ENCODE data around the gene AARS2.
A peak's percentile ranks its signal among the peaks of the same experiment; 100 is the strongest.

Gene AARS2

DNA sequence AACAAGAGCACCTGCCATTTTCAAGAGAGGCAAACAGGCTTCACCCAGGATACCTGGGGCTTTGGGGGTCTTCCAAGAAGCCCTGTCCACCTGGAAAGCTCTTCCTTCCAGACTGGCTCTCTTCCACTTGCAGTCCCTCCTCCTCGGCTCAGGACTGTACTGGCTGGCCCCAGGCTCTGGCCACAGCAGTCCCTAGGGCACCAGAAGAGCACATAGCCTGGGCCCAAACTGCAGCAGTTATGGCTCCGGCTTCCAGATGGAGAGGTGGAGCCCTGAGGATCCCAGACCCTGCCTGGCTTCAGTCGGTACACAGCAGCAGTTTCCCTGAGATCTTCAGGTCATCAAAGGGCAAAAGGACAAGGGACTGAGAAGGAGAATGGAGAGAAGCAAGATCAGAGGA is 54.2 kb downstream of the AARS2 start:
- no peak for DNase-seq

DNA sequence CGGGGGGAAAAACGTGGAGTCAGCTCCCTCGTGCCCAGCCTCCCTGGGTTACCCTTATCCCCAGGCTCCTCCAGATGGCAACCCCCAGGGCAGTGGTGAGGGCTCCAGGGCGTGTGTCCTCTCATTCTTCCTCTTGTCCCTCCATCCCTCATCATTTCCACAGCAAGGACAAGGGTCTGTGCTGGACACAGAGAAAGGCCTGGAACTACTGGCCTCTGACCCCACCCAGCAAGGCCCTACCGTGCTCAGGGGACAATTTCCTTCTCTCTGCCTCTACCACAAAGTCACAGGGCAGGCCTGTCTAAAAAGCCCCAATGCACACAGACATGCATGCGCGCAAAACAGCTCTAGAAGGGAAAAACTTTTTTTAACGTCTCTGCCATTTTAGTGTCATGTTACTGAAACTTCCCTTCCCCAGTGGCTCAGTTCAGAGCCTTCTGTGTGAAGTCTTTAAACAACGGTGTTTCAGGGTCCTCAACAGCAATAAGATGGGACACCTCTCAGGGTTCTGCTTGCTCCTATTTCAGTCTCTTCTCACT is 54.8 kb downstream of the AARS2 start:
- DNase-seq = no peak

DNA sequence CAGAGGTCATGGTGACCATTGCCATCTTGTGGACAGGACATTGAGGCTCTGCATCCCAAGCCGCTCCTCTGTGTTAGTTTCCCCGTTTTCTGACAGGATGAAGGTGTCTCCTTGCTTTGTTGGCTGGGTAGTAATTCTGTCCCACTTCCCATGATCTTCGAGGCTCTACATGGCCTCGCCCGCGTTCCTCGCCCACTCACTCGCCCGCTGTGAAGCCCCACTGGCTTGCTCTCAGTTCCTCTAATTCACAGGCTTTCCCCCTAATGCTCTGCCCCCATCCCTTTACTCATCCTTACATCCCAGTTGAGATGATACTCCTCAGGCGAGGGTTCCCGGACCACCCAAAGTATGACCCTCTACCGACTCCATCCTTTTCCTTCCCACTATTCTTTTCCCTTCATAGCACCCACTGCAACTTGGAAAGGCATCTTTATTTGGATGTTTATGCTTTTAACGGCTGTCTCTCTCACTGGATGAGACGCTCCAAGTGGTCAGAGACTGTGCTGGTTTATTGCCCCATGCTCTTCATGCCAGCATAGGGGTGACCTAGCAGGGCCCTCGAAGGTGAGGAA is 55.3 kb downstream of the AARS2 start:
- DNase-seq = no peak

DNA sequence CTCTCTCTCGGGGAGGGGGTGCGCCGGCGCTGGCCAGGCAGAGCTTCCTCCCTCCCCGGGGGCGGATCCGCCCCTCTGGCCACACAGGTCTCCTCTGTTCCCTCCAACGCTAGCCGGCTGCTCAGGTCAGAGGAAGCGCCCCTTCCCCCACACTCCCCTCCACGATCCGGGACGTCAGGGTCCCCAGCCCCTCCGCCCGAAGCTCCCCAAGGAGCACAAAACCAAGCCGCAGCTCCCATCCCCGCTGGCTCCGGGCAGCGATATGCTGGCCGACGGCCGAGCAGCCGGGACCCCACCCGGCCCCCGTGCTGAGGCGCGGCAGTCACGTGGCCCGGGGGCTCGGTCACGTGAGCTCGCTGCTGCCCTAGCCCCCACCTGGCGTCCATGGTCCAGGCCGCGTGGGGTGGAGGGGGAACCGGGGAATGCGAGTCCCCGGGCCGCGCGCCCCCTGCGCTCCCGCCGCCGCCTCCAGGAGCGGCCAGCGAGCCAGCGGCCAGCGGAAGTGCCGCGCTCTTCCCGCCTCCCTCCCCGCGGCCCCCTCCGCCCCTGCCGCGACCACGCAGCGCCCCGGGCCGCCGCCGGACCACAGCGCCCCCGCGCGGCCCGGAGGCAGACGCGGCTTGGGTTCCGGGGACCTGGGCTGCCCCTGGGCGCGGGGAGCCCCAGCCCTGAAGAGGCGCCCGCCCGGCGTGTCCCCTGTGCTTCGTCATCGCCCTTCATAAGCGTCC is 56.0 kb downstream of the AARS2 start, which contains the start of gene SLC35B2:
Gene SLC35B2 (minus strand): TSS at position 504 of the 728 bp plus-strand sequence. CDS start 118 bp downstream, at position 386.
- DNase-seq = peak; percentile 60

DNA sequence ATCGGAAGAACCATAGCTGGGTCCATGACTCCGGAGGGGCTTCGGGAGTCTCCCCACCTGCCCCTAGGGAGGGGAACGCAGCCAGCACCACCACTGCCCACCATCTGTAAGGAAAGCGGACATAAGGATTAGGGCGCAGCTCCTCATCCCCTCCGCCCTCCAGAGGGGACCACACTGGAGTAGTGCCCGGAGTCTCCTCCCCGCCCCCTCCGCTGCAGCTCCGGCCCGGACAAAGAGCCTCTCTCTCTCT is 56.4 kb downstream of the AARS2 start:
- DNase-seq = no peak

DNA sequence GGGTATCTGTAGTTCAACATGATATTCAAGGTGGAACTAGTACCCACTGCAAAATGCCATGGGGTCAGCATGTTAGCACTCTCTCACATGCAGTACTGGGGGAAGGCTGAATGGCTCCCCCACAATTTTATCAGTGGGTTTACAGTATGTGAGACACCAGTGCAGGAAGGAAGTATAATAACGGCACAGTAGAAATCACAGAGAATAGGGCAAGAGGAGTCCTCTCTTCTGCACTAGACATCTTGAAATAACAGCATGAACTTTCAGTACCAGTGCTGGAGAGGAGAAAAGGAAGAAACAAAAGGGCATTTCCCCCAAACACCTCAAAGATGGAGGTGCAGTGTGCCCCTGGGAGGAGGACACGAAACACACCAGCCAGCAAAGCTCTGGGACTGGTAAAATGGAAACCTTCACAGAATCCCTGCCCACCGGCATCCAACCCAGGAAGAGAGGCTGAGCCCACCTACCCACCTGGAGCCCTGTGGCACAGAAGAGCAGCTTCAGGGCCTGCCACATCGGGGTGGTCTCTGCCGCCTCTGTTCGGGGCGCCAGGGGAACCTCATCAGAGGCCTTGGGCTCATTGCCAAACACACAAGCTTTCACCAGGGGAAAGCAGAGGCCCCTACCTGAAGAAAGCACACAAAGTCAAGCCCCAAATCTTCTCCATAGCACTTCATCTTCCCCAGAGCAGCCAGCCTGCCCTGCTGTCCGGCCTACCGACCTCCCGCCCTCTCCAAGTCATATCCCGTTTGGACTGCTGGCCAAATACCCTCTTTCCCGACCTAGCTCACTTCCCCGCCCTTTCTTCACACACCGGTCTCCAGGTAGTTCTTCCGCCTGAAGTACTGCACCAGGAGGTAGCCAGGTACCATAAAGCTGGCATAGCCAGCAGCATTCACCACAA is 57.0 kb downstream of the AARS2 start:
- DNase-seq = no peak

DNA sequence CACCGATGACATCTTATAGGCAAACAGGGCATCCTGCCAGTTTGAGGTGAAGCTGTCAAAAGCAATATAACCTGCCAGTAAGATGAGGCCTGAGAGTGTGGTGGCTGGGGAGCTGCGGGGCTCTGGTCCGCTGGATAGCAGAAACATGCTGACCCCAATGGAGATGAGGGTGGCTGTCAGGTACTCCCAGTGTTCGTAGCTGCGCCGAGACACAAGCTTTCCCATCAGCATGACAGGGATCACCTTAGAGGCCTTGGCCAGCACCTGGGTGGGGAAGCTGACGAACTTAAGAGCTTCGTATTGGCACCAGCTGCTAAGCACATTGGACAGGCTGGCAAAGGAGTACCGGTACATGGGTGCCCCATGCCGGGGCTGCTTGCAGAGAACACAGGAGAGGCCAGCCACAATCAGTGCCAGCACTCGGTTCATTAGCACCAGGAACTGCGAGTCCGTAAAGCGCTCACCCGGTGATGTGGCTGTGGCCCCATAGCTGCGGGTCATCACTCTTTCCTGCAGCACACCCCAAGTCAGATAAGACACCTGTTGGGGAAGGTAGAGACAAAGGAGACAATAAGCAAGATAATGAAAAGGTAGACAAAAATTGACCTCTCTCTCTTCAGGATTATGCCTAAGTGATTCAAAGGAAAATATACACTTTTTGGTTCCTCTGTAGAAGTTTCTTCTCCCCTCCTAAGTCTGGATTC is 57.9 kb downstream of the AARS2 start:
- DNase-seq = no peak

DNA sequence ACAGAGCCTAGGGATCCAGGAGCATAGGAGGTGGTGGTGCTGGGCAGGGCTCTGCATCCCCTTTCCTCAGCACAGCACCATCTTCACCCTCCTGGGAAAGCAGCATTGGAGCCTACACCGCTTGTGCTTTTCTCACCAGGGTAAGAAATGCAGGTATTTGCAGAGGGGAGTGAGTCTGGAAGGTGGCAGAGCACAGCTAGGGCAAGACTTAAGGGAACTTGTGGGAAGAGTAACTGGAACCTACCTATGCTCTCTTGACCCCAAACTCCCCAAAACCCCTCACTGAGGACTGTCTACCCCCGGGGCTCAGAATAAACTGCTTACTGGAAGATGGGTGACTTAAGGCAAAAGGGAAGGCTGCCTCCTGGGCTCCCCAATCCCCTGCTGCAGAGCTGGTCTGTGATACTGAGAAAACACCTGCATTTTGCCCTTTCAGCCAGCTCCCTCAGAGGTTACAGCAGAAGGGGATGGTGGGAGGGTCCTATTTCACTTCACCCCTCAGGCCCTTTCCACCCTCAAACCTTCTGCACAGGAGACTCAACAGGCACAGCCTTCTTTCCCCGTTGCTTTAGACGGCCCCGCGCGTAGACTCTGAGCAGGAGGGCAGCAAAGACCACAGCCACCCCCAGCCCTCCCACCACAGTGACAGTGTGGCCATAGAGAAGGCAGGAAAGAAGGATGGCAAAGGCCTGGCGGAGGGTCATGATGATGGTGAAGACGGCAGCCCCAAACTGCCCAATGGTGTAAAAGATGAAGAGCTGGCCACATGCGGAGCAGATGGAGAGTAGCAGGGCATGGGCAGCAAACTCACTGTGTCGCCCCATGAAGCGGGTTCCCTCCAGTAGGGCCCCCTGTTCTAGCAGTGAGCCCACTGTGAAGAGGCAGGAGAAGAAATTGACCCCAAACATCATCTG is 58.7 kb downstream of the AARS2 start:
- no peak for DNase-seq

DNA sequence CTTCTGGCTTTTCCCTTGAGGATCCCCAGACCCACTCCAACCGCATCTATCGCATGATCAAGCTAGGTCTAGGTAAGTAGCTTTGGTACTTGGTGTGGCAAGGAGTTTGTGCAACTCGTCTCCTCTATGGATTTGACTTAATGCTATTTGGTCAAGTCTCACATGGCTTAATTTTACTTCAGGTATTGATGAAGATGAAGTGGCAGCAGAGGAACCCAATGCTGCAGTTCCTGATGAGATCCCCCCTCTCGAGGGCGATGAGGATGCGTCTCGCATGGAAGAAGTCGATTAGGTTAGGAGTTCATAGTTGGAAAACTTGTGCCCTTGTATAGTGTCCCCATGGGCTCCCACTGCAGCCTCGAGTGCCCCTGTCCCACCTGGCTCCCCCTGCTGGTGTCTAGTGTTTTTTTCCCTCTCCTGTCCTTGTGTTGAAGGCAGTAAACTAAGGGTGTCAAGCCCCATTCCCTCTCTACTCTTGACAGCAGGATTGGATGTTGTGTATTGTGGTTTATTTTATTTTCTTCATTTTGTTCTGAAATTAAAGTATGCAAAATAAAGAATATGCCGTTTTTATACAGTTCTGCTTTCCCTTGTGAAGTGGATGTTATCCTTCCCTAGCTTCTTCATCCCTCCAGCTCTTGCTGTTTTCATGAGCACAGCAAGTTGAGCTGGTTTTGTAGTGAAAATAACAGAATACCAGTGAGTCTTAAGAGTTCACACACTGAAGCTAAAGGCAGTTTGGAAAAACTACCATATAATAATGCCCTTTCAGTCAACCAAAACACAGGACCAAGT is 59.6 kb downstream of the AARS2 start:
- peak; percentile 43 for DNase-seq

DNA sequence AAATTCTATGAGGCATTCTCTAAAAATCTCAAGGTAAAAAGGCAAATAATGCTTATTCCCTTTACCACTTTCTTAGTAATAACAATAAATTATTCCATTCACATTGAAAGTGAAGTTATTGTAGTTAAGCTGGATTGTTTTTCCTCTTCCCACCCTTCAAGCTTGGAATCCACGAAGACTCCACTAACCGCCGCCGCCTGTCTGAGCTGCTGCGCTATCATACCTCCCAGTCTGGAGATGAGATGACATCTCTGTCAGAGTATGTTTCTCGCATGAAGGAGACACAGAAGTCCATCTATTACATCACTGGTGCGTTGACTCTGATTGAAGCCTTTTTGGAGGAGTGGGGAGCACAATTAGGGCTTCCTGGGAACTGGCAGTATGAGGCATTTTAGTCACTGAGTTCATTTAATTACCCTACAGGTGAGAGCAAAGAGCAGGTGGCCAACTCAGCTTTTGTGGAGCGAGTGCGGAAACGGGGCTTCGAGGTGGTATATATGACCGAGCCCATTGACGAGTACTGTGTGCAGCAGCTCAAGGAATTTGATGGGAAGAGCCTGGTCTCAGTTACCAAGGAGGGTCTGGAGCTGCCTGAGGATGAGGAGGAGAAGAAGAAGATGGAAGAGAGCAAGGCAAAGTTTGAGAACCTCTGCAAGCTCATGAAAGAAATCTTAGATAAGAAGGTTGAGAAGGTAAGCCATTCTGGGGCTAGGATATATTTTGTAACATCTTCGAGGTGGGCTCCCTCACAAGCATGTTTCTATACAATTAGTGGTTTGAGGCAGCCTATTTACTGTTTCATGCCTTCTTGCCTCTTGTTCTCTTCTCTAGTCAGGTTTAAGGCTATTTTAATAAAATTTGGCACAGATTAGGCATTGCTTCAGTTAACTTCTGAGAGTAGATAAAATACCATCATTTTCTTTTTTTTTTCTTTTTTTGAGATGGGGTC is 61.3 kb downstream of the AARS2 start:
- no peak for DNase-seq

DNA sequence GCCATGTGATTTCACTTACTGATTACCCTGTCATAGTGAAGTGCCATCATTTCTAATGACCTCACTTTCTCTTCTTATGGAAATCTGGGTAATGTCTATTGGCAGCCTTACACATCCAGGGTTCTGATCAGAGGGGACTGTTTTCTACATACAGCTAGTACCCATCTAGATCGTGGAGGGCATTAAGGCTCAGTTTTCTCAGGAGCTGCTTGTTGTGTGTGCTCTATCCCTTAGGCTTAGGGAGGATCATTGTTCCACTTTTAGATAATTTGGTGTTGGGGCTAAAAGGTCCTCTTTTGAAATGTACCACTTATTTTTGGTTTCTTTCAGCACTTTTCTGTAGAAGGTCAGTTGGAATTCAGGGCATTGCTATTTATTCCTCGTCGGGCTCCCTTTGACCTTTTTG is 62.4 kb downstream of the AARS2 start:
- no peak for DNase-seq

DNA sequence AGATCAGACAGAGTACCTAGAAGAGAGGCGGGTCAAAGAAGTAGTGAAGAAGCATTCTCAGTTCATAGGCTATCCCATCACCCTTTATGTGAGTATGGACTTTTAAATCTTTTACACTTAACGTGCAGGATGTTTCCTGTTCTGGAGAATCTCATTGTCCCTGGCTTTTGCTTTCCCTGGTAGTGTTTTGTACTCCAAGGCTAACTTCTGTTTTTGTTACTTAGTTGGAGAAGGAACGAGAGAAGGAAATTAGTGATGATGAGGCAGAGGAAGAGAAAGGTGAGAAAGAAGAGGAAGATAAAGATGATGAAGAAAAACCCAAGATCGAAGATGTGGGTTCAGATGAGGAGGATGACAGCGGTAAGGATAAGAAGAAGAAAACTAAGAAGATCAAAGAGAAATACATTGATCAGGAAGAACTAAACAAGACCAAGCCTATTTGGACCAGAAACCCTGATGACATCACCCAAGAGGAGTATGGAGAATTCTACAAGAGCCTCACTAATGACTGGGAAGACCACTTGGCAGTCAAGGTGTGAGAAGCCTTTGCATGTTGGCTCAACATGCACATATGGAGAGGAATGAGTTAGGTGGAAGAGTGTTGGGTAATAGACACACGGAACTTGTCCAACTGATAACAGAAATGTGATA is 63.0 kb downstream of the AARS2 start:
- DNase-seq = no peak

All from fibroblast of upper back skin (primary cell).